HepG2 (cell line): Measurements from ENCODE around the gene TBCD. TPM values are rescaled to one million over a fixed set of nuclear protein-coding genes. Genes with fewer than 3 reads are reported as not detected.
A peak's percentile ranks its signal among the peaks of the same experiment; 100 is the strongest.

Source experiments
- ETV5 ChIP-seq: IDR thresholded peaks from 2 replicates; pipeline ENCODE4 v1.6.1; 2018; ENCODE audit warnings: missing biosample characterization, missing genetic modification reagents, inconsistent platforms, borderline replicate concordance
- FOXO1 ChIP-seq: sonication (generic); formaldehyde crosslinking; IDR thresholded peaks from 2 replicates; pipeline ENCODE4 v1.4.0; 2020; ENCODE audit warnings: missing genetic modification reagents
- HNRNPK ChIP-seq: fragments of 200-400 bp; formaldehyde crosslinking; IDR thresholded peaks from 2 replicates; pipeline ENCODE4 v1.6.1; 2018; ENCODE audit warnings: low read length, low read depth, moderate library complexity, mild to moderate bottlenecking; ENCODE audit not compliant: poor library complexity, severe bottlenecking
- JDP2 ChIP-seq: sonication (generic); formaldehyde crosslinking; IDR thresholded peaks from 2 replicates; pipeline ENCODE4 v1.8.1; 2022; ENCODE audit warnings: missing genetic modification reagents, borderline replicate concordance
- NONO ChIP-seq, 2 experiments: fragments of 450-650 bp in 1 of 2; sonication (generic) in 1 of 2; formaldehyde crosslinking in 1 of 2; IDR thresholded peaks in 1 of 2; conservative IDR thresholded peaks in 1 of 2; 2 replicates each; pipeline versions ENCODE4 v1.6.1 to v1.8.0; 2017 to 2022; ENCODE audit warnings: mild to moderate bottlenecking in 1 of 2, missing genetic modification reagents in 1 of 2, moderate library complexity in 1 of 2
- NPAS2 ChIP-seq: sonication (generic); formaldehyde crosslinking; IDR thresholded peaks from 2 replicates; pipeline ENCODE4 v1.8.0; 2022; ENCODE audit warnings: mild to moderate bottlenecking, missing genetic modification reagents, borderline replicate concordance
- SMC3 ChIP-seq: IDR thresholded peaks from 2 replicates; pipeline ENCODE4 v1.6.1; 2011; ENCODE audit warnings: low read length, improper control_type of control experiment
- TCF12 ChIP-seq, 2 experiments: fragments of 450-650 bp in 1 of 2; sonication (generic) in 1 of 2; formaldehyde crosslinking in 1 of 2; IDR thresholded peaks; 2 replicates each; pipeline versions ENCODE4 v1.6.1 to v1.8.0; 2017 to 2022; ENCODE audit warnings: antibody characterized with exemption in 1 of 2, mild to moderate bottlenecking in 1 of 2, missing genetic modification reagents in 1 of 2, moderate library complexity in 1 of 2
- THAP11 ChIP-seq: IDR thresholded peaks from 2 replicates; pipeline ENCODE4 v1.6.1; 2016; ENCODE audit warnings: missing biosample characterization, missing genetic modification reagents
- TRIM24 ChIP-seq: sonication (generic); formaldehyde crosslinking; IDR thresholded peaks from 2 replicates; pipeline ENCODE4 v1.8.0; 2022; ENCODE audit warnings: mild to moderate bottlenecking, missing genetic modification reagents
- ZIK1 ChIP-seq: sonication (generic); formaldehyde crosslinking; IDR thresholded peaks from 2 replicates; pipeline ENCODE4 v1.5.0; 2020; ENCODE audit warnings: mild to moderate bottlenecking, low read depth, missing genetic modification reagents, borderline replicate concordance
- ZNF543 ChIP-seq: sonication (generic); formaldehyde crosslinking; IDR thresholded peaks from 2 replicates; pipeline ENCODE4 v1.4.0; 2020; ENCODE audit warnings: mild to moderate bottlenecking, missing genetic modification reagents
- ZNF563 ChIP-seq: sonication (generic); formaldehyde crosslinking; IDR thresholded peaks from 2 replicates; pipeline ENCODE4 v1.8.0; 2022; ENCODE audit warnings: mild to moderate bottlenecking, moderate library complexity, missing genetic modification reagents
- ZNF619 ChIP-seq: sonication (generic); formaldehyde crosslinking; IDR thresholded peaks from 2 replicates; pipeline ENCODE4 v1.4.0; 2020; ENCODE audit warnings: mild to moderate bottlenecking, missing genetic modification reagents
- ZNF644 ChIP-seq: IDR thresholded peaks from 2 replicates; pipeline ENCODE4 v1.6.1; 2016; ENCODE audit warnings: low read depth
- polyA plus RNA-seq, 8 experiments: library from polyadenylated mRNA; depleted of rRNA in 3 of 8; stranded (reverse) in 7 of 8; unstranded in 1 of 8; fragments of >200 nt; fragmentation: Illumina TruSeq in 4 of 8; extraction: Trizol in 4 of 8; gene quantifications; 2 replicates each; pipeline versions ENCODE4 v1.2.1 to v1.2.3, GENCODE V29; 2011 to 2016; ENCODE audit warnings: low read depth in 4 of 8, missing spikeins in 1 of 8, mixed read lengths in 1 of 8; ENCODE audit not compliant: insufficient read depth in 1 of 8
- total RNA-seq, 5 experiments: library from RNA; depleted of rRNA; stranded (reverse); fragments of >200 nt; fragmentation: Illumina TruSeq; extraction: Trizol; gene quantifications; 2 replicates each; pipeline ENCODE4 v1.2.3, GENCODE V29; 2016; ENCODE audit warnings: low read depth in 1 of 5
- TF ChIP-seq, protein P1 (sequence below): sonication (generic); formaldehyde crosslinking; IDR thresholded peaks from 2 replicates; pipeline ENCODE4 v1.5.0; 2020; ENCODE audit warnings: missing genetic modification reagents
- TF ChIP-seq, protein P2 (sequence below): sonication (generic); formaldehyde crosslinking; conservative IDR thresholded peaks from 2 replicates; pipeline ENCODE4 v1.4.0; 2020; ENCODE audit warnings: missing genetic modification reagents
- TF ChIP-seq, protein P3 (sequence below): IDR thresholded peaks from 2 replicates; pipeline ENCODE4 v1.6.1; 2012; ENCODE audit warnings: low read depth, low read length, improper control_type of control experiment
- TF ChIP-seq, protein P4 (sequence below): IDR thresholded peaks from 2 replicates; pipeline ENCODE4 v1.6.1; 2016; ENCODE audit warnings: low read depth, borderline replicate concordance

The TBCD gene
- total and polyA plus RNA-seq, 2 of the 13 experiments (the other 11 are each of a cell fraction or from before 2014, with no cell fraction given), result 33.9 to 54.8 TPM

DNA sequence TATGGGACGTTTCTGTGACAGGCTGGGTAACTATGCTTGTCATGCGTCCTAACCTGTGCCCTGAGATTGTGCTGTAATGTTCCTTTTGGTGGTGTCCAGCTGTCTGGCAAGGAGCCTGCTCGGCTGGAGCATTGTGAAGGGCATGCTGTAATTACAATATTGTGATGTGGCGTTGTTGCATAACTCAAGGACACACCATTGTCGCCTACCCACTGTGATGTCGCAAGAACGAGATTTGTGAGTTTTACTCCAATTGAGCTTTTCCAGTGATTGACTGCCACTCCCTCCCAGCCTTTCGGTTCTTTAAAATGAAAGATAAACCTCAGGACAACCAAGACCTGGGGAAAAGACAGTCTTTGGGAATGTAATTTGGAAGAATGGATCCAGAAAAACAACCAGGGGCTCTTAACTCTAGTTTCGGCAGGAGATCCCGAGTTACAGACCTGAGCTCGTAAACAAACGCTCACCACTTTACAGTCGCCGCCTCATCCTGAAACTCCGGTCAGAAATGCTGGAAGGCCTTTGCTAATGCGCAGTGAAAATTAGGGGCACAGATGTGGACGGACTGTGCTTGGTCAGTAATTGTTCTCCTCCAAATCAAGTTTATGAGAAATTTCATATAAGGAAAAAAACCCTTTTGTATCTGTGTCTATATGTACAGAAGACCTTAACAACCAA lies 86.7 kb downstream of the TBCD start (continued):
- TF ChIP-seq, protein P1, sequence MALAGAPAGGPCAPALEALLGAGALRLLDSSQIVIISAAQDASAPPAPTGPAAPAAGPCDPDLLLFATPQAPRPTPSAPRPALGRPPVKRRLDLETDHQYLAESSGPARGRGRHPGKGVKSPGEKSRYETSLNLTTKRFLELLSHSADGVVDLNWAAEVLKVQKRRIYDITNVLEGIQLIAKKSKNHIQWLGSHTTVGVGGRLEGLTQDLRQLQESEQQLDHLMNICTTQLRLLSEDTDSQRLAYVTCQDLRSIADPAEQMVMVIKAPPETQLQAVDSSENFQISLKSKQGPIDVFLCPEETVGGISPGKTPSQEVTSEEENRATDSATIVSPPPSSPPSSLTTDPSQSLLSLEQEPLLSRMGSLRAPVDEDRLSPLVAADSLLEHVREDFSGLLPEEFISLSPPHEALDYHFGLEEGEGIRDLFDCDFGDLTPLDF (CRISPR knock-in tag), result no peak
- TF ChIP-seq SMC3 (peak; percentile 45; the same call in 1 of the 2 replicates), ETV5 (CRISPR knock-in tag) (peak; percentile 20; the same call in 1 of the 2 replicates), ZNF543 (CRISPR knock-in tag) (0 out of 2 replicates have a peak, but pooled peaks have one; percentile 31), NONO (IDR thresholded peaks at IDR 0.05) (no peak), NONO (CRISPR knock-in tag; conservative IDR thresholded peaks at IDR 0.05) (no peak), HNRNPK (no peak), TCF12 (IDR thresholded peaks at IDR 0.05) (no peak), TCF12 (CRISPR knock-in tag; IDR thresholded peaks at IDR 0.05) (no peak), ZNF644 (CRISPR knock-in tag) (peak; percentile 78; the same call in 1 of the 2 replicates), ZNF563 (no peak), JDP2 (CRISPR knock-in tag) (no peak), ZIK1 (CRISPR knock-in tag) (no peak), THAP11 (CRISPR knock-in tag) (peak; percentile 80), TRIM24 (CRISPR knock-in tag) (no peak), NPAS2 (CRISPR knock-in tag) (no peak), FOXO1 (peak; percentile 83), ZNF619 (CRISPR knock-in tag) (no peak)
- TF ChIP-seq, protein P2, sequence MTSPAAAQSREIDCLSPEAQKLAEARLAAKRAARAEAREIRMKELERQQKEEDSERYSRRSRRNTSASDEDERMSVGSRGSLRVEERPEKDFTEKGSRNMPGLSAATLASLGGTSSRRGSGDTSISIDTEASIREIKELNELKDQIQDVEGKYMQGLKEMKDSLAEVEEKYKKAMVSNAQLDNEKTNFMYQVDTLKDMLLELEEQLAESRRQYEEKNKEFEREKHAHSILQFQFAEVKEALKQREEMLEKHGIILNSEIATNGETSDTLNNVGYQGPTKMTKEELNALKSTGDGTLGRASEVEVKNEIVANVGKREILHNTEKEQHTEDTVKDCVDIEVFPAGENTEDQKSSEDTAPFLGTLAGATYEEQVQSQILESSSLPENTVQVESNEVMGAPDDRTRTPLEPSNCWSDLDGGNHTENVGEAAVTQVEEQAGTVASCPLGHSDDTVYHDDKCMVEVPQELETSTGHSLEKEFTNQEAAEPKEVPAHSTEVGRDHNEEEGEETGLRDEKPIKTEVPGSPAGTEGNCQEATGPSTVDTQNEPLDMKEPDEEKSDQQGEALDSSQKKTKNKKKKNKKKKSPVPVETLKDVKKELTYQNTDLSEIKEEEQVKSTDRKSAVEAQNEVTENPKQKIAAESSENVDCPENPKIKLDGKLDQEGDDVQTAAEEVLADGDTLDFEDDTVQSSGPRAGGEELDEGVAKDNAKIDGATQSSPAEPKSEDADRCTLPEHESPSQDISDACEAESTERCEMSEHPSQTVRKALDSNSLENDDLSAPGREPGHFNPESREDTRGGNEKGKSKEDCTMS, result no peak
- TF ChIP-seq, protein P3, sequence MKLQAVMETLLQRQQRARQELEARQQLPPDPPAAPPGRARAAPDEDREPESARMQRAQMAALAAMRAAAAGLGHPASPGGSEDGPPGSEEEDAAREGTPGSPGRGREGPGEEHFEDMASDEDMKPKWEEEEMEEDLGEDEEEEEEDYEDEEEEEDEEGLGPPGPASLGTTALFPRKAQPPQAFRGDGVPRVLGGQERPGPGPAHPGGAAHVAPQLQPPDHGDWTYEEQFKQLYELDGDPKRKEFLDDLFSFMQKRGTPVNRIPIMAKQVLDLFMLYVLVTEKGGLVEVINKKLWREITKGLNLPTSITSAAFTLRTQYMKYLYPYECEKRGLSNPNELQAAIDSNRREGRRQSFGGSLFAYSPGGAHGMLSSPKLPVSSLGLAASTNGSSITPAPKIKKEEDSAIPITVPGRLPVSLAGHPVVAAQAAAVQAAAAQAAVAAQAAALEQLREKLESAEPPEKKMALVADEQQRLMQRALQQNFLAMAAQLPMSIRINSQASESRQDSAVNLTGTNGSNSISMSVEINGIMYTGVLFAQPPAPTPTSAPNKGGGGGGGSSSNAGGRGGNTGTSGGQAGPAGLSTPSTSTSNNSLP, result peak; percentile 89
- TF ChIP-seq, protein P4, sequence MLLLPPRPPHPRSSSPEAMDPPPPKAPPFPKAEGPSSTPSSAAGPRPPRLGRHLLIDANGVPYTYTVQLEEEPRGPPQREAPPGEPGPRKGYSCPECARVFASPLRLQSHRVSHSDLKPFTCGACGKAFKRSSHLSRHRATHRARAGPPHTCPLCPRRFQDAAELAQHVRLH (CRISPR knock-in tag), result peak; percentile 93
